ENCODE data around the gene CEBPE.

DNA sequence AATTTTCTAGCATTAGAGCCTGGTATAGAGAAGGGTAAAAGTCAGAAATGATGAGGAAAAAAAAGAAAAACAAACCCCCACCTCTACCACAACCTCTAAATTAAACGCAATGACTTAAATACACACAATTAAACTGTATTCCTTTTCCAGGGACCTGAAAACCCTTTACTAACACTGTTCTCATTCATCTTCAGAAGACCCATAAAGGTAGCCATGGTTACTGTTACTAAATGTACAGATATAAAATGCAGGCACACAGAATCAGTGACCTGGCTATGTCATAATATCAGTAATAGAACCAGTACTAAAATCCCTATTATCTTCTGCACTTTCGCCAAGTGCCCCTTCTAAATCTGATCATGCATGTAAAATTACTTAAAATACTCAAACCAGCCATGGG is 25.5 kb downstream of the CEBPE start:
- TF ChIP-seq, protein P1, sequence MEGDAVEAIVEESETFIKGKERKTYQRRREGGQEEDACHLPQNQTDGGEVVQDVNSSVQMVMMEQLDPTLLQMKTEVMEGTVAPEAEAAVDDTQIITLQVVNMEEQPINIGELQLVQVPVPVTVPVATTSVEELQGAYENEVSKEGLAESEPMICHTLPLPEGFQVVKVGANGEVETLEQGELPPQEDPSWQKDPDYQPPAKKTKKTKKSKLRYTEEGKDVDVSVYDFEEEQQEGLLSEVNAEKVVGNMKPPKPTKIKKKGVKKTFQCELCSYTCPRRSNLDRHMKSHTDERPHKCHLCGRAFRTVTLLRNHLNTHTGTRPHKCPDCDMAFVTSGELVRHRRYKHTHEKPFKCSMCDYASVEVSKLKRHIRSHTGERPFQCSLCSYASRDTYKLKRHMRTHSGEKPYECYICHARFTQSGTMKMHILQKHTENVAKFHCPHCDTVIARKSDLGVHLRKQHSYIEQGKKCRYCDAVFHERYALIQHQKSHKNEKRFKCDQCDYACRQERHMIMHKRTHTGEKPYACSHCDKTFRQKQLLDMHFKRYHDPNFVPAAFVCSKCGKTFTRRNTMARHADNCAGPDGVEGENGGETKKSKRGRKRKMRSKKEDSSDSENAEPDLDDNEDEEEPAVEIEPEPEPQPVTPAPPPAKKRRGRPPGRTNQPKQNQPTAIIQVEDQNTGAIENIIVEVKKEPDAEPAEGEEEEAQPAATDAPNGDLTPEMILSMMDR (IDR thresholded peaks at IDR 0.05), result no peak
- TF ChIP-seq POLR2A (IDR thresholded peaks at IDR 0.05), result no peak
